CD4-positive, alpha-beta memory T cell (primary cell): Measurements from ENCODE around the gene BAG3. TPM values are rescaled to one million over a fixed set of nuclear protein-coding genes. Genes with fewer than 3 reads are reported as not detected.

Source experiments
- CTCF ChIA-PET: fragments of 350-600 bp; sonication (Branson Sonifier 250); formaldehyde crosslinking; loops from one replicate; lab custom pipeline; 2021; ENCODE audit warnings: inconsistent platforms; ENCODE audit not compliant: partially characterized antibody; lab: Charles Lee
- POLR2A ChIA-PET: fragments of 350-600 bp; sonication (Branson Sonifier 250); formaldehyde crosslinking; loops from one replicate; lab custom pipeline; 2021; ENCODE audit not compliant: partially characterized antibody; lab: Charles Lee
- DNase-seq, 5 donors: peaks; one replicate each; pipeline versions ENCODE4 v3.0.0 to v3.0.0-alpha.2; 2020 to 2022; ENCODE audit warnings: mixed read lengths in 1 of 5
- H3K27ac ChIP-seq: one replicate; pipeline ENCODE4 v1.7.0; 2013; ENCODE audit warnings: low read depth, low read length
- H3K27me3 ChIP-seq: 2 replicates; pipeline ENCODE4 v1.7.0; 2013; ENCODE audit warnings: mild to moderate bottlenecking, low read length, moderate library complexity; ENCODE audit not compliant: insufficient read depth
- H3K36me3 ChIP-seq: 2 replicates; pipeline ENCODE4 v1.7.0; 2013; ENCODE audit warnings: mild to moderate bottlenecking, low read length, moderate library complexity; ENCODE audit not compliant: insufficient read depth
- H3K4me1 ChIP-seq: 2 replicates; pipeline ENCODE4 v1.7.0; 2013; ENCODE audit warnings: mild to moderate bottlenecking, low read length, moderate library complexity; ENCODE audit not compliant: insufficient read depth
- H3K4me3 ChIP-seq, 2 donors: one replicate each; pipeline ENCODE4 v1.7.0; 2013; ENCODE audit warnings: low read length in 2 of 2, mild to moderate bottlenecking in 1 of 2
- H3K9me3 ChIP-seq, 2 donors: one replicate each; pipeline ENCODE4 v1.7.0; 2013; ENCODE audit warnings: low read length in 2 of 2, control low read depth in 1 of 2; ENCODE audit not compliant: control insufficient read depth in 1 of 2
- H3K27ac Mint-ChIP-seq, 7 donors: one replicate each; pipeline ENCODE4 v1.8.0; 2020 to 2021; ENCODE audit warnings: mixed read lengths in 7 of 7, mild to moderate bottlenecking in 6 of 7, inconsistent platforms in 3 of 7, moderate library complexity in 3 of 7
- H3K27me3 Mint-ChIP-seq, 2 donors: one replicate each; pipeline ENCODE4 v1.8.0; 2020 to 2021; ENCODE audit warnings: mixed read lengths in 2 of 2
- H3K36me3 Mint-ChIP-seq, 2 donors: one replicate each; pipeline ENCODE4 v1.8.0; 2020 to 2021; ENCODE audit warnings: mixed read lengths in 2 of 2, inconsistent platforms in 1 of 2, mild to moderate bottlenecking in 1 of 2
- H3K4me1 Mint-ChIP-seq, 4 donors: one replicate each; pipeline ENCODE4 v1.8.0; 2020 to 2021; ENCODE audit warnings: mixed read lengths in 4 of 4, mild to moderate bottlenecking in 1 of 4
- H3K4me3 Mint-ChIP-seq, 8 donors: one replicate each; pipeline ENCODE4 v1.8.0; 2020 to 2021; ENCODE audit warnings: mixed read lengths in 8 of 8, mild to moderate bottlenecking in 7 of 8, moderate library complexity in 6 of 8, inconsistent platforms in 3 of 8
- H3K9me3 Mint-ChIP-seq, 8 donors: one replicate each; pipeline ENCODE4 v1.8.0; 2020 to 2021; ENCODE audit warnings: mixed read lengths in 8 of 8, mild to moderate bottlenecking in 5 of 8, inconsistent platforms in 3 of 8, moderate library complexity in 1 of 8
- intact Hi-C: fragments of 100-400 bp; cut with micrococcal nuclease; formaldehyde crosslinking; loops from one replicate; pipeline ENCODE4 v1.15.1; 2023
- polyA plus RNA-seq, 2 donors: library from polyadenylated mRNA; unstranded; fragments of 300-500 nt; fragmentation: Illumina TruSeq; gene quantifications; one replicate each; pipeline ENCODE4 v1.2.3, GENCODE V29; 2021
- total RNA-seq, 2 experiments: library from RNA; stranded (reverse); gene quantifications; one replicate each; pipeline ENCODE4 v1.2.3, GENCODE V29; 2021

The BAG3 gene
- total and polyA plus RNA-seq, 4 experiments from 2014 or later, result 8.5 to 27.3 (median 21.2) TPM

- Mint-ChIP-seq H3K4me1 (peaks cover 0 to 2% (median 0%) of the 10 kb centered on the region in 4 donors), H3K9me3 (peaks cover 0 to 12% (median 3%) of the 10 kb centered on the region in 8 donors), H3K27me3 (peaks cover 0 to 1% of the 10 kb centered on the region in 2 donors), H3K27ac (no peak overlapping the region), H3K36me3 (no peaks in the 10 kb centered on the region), H3K4me3 (no peak overlapping the region)
- intact Hi-C loops, result no loop called here
- no peaks in the 10 kb centered on the region for H3K4me1 ChIP-seq
- no peaks in the 10 kb centered on the region for H3K36me3 ChIP-seq
- CTCF ChIA-PET, result interaction anchor here (1.5 to 2.7 kb wide), 3 partner anchors 9 to 27 kb away, joined by 3 to 8 read pairs (median 5); partner anchors contain the start of gene INPP5F
- H3K27me3 ChIP-seq, result no peaks in the 10 kb centered on the region
- H3K27ac ChIP-seq, result no peak overlapping the region
- POLR2A ChIA-PET, result interaction anchor here (1.0 kb wide), 1 partner anchor 12 kb away, joined by 3 read pairs; the partner anchor contains the start of gene INPP5F
- no peaks in the 10 kb centered on the region for H3K9me3 ChIP-seq
- H3K4me3 ChIP-seq, result no peak overlapping the region
- DNase-seq, result no peak
Observed at GRCh38 chr10:119713744-119714483, 62.7 kb downstream of the BAG3 start.

- no peak for DNase-seq
- Mint-ChIP-seq H3K4me1 (no peaks in the 10 kb centered on the region), H3K27me3 (peaks cover 0 to 1% of the 10 kb centered on the region in 2 donors), H3K27ac (no peak overlapping the region), H3K9me3 (peaks cover 0 to 11% (median 3%) of the 10 kb centered on the region in 8 donors), H3K36me3 (no peaks in the 10 kb centered on the region), H3K4me3 (no peak overlapping the region)
- Histone ChIP-seq H3K27me3 (no peaks in the 10 kb centered on the region), H3K4me3 (no peak overlapping the region), H3K4me1 (no peaks in the 10 kb centered on the region), H3K36me3 (no peaks in the 10 kb centered on the region), H3K9me3 (no peaks in the 10 kb centered on the region), H3K27ac (no peak overlapping the region)
- intact Hi-C loops, result no loop called here
- CTCF ChIA-PET, result interaction anchor here (0.7 to 2.7 kb wide), 4 partner anchors 10 to 29 kb away, joined by 3 to 8 read pairs (median 4); partner anchors contain the start of gene INPP5F
- POLR2A ChIA-PET, result interaction anchor here (1.0 kb wide), 1 partner anchor 11 kb away, joined by 3 read pairs; the partner anchor contains the start of gene INPP5F
Observed at GRCh38 chr10:119714484-119714816, 63.3 kb downstream of the BAG3 start.

- no peaks in the 10 kb centered on the region for H3K9me3 ChIP-seq
- no peaks in the 10 kb centered on the region for H3K27me3 ChIP-seq
- DNase-seq, result no peak
- peaks cover 0 to 10% (median 3%) of the 10 kb centered on the region in 8 donors for H3K9me3 Mint-ChIP-seq
- no peaks in the 10 kb centered on the region for H3K4me1 ChIP-seq
- no peak overlapping the region for H3K4me3 Mint-ChIP-seq
- POLR2A ChIA-PET, result no interaction called here
- H3K4me3 ChIP-seq, result no peak overlapping the region
- intact Hi-C loops, result no loop called here
- H3K27ac Mint-ChIP-seq, result peak overlapping the region in 1 of 7 donors; percentile 61
- no peaks in the 10 kb centered on the region for H3K36me3 Mint-ChIP-seq
- no peak overlapping the region for H3K27ac ChIP-seq
- H3K27me3 Mint-ChIP-seq, result no peaks in the 10 kb centered on the region
- no peaks in the 10 kb centered on the region for H3K36me3 ChIP-seq
- CTCF ChIA-PET, result interaction anchor here (1.7 to 2.7 kb wide), 2 partner anchors 10 to 29 kb away, joined by 4 to 8 read pairs; partner anchors contain the start of gene INPP5F
- H3K4me1 Mint-ChIP-seq, result no peaks in the 10 kb centered on the region
Observed at GRCh38 chr10:119715628-119716505, 64.7 kb downstream of the BAG3 start.

GRCh38 chr10:119723161-119723560 lies 72.0 kb downstream of the BAG3 start:
- POLR2A ChIA-PET, result no interaction called here
- Mint-ChIP-seq H3K27me3 (no peaks in the 10 kb centered on the region), H3K27ac (no peak overlapping the region), H3K9me3 (peaks cover 0 to 5% (median 0%) of the 10 kb centered on the region in 8 donors), H3K36me3 (peaks cover 0 to 2% of the 10 kb centered on the region in 2 donors), H3K4me3 (peak overlapping the region in 1 of 8 donors; percentile 10), H3K4me1 (peaks cover 21 to 28% (median 23%) of the 10 kb centered on the region in 4 donors)
- CTCF ChIA-PET, result no interaction called here
- H3K4me3 ChIP-seq, result no peak overlapping the region
- H3K27ac ChIP-seq, result no peak overlapping the region
- H3K9me3 ChIP-seq, result no peaks in the 10 kb centered on the region
- H3K36me3 ChIP-seq, result no peaks in the 10 kb centered on the region
- no peaks in the 10 kb centered on the region for H3K27me3 ChIP-seq
- DNase-seq, result no peak
- intact Hi-C loops, result no loop called here
- peaks cover 26% of the 10 kb centered on the region for H3K4me1 ChIP-seq

GRCh38 chr10:119723624-119724023 lies 72.4 kb downstream of the BAG3 start:
- Mint-ChIP-seq H3K36me3 (peaks cover 0 to 2% of the 10 kb centered on the region in 2 donors), H3K27me3 (no peaks in the 10 kb centered on the region), H3K9me3 (peaks cover 0 to 5% (median 0%) of the 10 kb centered on the region in 8 donors), H3K4me3 (peak overlapping the region in 3 of 8 donors; percentile 1 to 47 (median 10)), H3K27ac (peak overlapping the region in 3 of 7 donors; percentile 2 to 69 (median 5)), H3K4me1 (peaks cover 24 to 32% (median 27%) of the 10 kb centered on the region in 4 donors)
- Histone ChIP-seq H3K9me3 (no peaks in the 10 kb centered on the region), H3K4me3 (no peak overlapping the region), H3K27ac (no peak overlapping the region), H3K36me3 (no peaks in the 10 kb centered on the region), H3K4me1 (peaks cover 30% of the 10 kb centered on the region), H3K27me3 (no peaks in the 10 kb centered on the region)
- ChIA-PET POLR2A (interaction anchor here (1.0 kb wide), 1 partner anchor 31 kb away, joined by 3 read pairs; no protein-coding TSS in a partner anchor), CTCF (interaction anchor here (1.3 kb wide), 1 partner anchor 37 kb away, joined by 3 read pairs; no protein-coding TSS in a partner anchor)
- intact Hi-C loops, result loop anchor here (2.0 kb wide), 3 partner anchors 181 to 545 kb away; partner anchors contain the start of genes GRK5, PRDX3 and RGS10
- no peak for DNase-seq

- peak overlapping the region; percentile 2 to 91 (median 75) for H3K27ac Mint-ChIP-seq
- CTCF ChIA-PET, result interaction anchor here (0.5 to 2.9 kb wide), 10 partner anchors 8 to 1718 kb away, joined by 3 to 13 read pairs (median 3); partner anchors contain the start of gene SEC23IP
- peaks cover 0 to 2% of the 10 kb centered on the region in 2 donors for H3K36me3 Mint-ChIP-seq
- no peak for DNase-seq
- no peaks in the 10 kb centered on the region for H3K27me3 ChIP-seq
- H3K9me3 ChIP-seq, result no peaks in the 10 kb centered on the region
- H3K4me3 ChIP-seq, result peak overlapping the region; percentile 6 to 62
- peaks cover 27 to 35% (median 31%) of the 10 kb centered on the region in 4 donors for H3K4me1 Mint-ChIP-seq
- intact Hi-C loops, result loop anchor here (1.0 to 5.0 kb wide), 7 partner anchors 39 to 623 kb away; partner anchors contain the start of genes BAG3, DENND10, GRK5 and MCMBP
- H3K4me3 Mint-ChIP-seq, result peak overlapping the region; percentile 4 to 91 (median 78)
- peaks cover 34% of the 10 kb centered on the region for H3K4me1 ChIP-seq
- H3K27ac ChIP-seq, result peak overlapping the region; percentile 53
- H3K36me3 ChIP-seq, result no peaks in the 10 kb centered on the region
- H3K9me3 Mint-ChIP-seq, result peaks cover 0 to 5% (median 0%) of the 10 kb centered on the region in 8 donors
- POLR2A ChIA-PET, result interaction anchor here (0.6 to 2.7 kb wide), 21 partner anchors 10 to 970 kb away, joined by 3 to 36 read pairs (median 4); partner anchors contain the start of genes BAG3, CACUL1, MCMBP and NANOS1
- H3K27me3 Mint-ChIP-seq, result no peaks in the 10 kb centered on the region
Observed at GRCh38 chr10:119724593-119725516, 73.7 kb downstream of the BAG3 start.
